Endothelial cell (in vitro differentiated cells): Measurements from ENCODE around the gene GLI2. TPM values are rescaled to one million over a fixed set of nuclear protein-coding genes. Genes with fewer than 3 reads are reported as not detected.

Experiments
- DNase-seq: peaks from one replicate; pipeline ENCODE4 v3.0.0; 2021; ENCODE audit warnings: low spot score
- H3K27ac Mint-ChIP-seq: one replicate; pipeline ENCODE4 v1.8.0; 2021; ENCODE audit warnings: mixed read lengths, inconsistent platforms; ENCODE audit not compliant: unreplicated experiment
- H3K27me3 Mint-ChIP-seq: one replicate; pipeline ENCODE4 v1.8.0; 2021; ENCODE audit warnings: mild to moderate bottlenecking, moderate library complexity, mixed read lengths, inconsistent platforms; ENCODE audit not compliant: unreplicated experiment
- H3K36me3 Mint-ChIP-seq: one replicate; pipeline ENCODE4 v1.8.0; 2021; ENCODE audit warnings: mild to moderate bottlenecking, low read depth, mixed read lengths, inconsistent platforms; ENCODE audit not compliant: unreplicated experiment
- H3K4me1 Mint-ChIP-seq: one replicate; pipeline ENCODE4 v1.8.0; 2021; ENCODE audit warnings: mild to moderate bottlenecking, mixed read lengths, inconsistent platforms; ENCODE audit not compliant: unreplicated experiment
- H3K4me3 Mint-ChIP-seq: one replicate; pipeline ENCODE4 v1.8.0; 2021; ENCODE audit warnings: mild to moderate bottlenecking, mixed read lengths, inconsistent platforms; ENCODE audit not compliant: unreplicated experiment
- H3K9me3 Mint-ChIP-seq: one replicate; pipeline ENCODE4 v1.8.0; 2021; ENCODE audit warnings: mixed read lengths, inconsistent platforms; ENCODE audit not compliant: unreplicated experiment
- total RNA-seq: library from RNA; stranded (reverse); fragmentation: NEBNext Ultra II Directional; extraction: Animal tissue kit (Norgen Biotek cat#: 25700); gene quantifications from one replicate; pipeline ENCODE4 v1.2.1, GENCODE V29; 2021; ENCODE audit not compliant: unreplicated experiment
- TF ChIP-seq, protein P1 (sequence below): fragments of 200-600 bp; sonication (generic); IDR thresholded peaks from one replicate; pipeline ENCODE4 v1.5.0; 2021; ENCODE audit warnings: antibody characterized with exemption; ENCODE audit not compliant: unreplicated experiment

The GLI2 gene
- total RNA-seq, 1 donor from 2014 or later: 1.2 TPM

DNA sequence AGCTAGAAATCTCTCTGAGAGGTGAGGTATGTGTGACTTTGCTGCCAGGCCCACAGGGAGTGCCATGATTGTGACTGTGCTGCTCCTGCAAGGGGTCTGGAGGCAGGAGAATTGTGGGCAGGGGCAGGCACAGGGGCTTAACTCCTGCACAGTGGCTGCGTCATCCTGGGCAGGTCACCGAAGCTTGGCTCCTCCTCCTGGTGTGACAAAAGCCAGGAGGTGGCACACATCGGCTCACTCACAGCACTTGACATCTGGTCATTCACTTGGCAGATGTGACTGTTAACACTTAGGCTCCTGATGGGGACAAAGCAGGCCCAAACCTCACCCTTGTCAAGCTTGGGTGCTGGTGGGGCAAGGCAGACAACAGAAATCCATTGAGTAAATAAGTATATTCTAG, 36.4 kb upstream of the GLI2 start:
- H3K27ac Mint-ChIP-seq: no peak overlapping the region
- no peaks in the 10 kb centered on the region for H3K9me3 Mint-ChIP-seq
- TF ChIP-seq, protein P1, sequence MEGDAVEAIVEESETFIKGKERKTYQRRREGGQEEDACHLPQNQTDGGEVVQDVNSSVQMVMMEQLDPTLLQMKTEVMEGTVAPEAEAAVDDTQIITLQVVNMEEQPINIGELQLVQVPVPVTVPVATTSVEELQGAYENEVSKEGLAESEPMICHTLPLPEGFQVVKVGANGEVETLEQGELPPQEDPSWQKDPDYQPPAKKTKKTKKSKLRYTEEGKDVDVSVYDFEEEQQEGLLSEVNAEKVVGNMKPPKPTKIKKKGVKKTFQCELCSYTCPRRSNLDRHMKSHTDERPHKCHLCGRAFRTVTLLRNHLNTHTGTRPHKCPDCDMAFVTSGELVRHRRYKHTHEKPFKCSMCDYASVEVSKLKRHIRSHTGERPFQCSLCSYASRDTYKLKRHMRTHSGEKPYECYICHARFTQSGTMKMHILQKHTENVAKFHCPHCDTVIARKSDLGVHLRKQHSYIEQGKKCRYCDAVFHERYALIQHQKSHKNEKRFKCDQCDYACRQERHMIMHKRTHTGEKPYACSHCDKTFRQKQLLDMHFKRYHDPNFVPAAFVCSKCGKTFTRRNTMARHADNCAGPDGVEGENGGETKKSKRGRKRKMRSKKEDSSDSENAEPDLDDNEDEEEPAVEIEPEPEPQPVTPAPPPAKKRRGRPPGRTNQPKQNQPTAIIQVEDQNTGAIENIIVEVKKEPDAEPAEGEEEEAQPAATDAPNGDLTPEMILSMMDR: no peak
- DNase-seq: no peak
- H3K4me3 Mint-ChIP-seq: no peak overlapping the region
- no peaks in the 10 kb centered on the region for H3K36me3 Mint-ChIP-seq
- peaks cover 5% of the 10 kb centered on the region for H3K27me3 Mint-ChIP-seq
- no peaks in the 10 kb centered on the region for H3K4me1 Mint-ChIP-seq

DNA sequence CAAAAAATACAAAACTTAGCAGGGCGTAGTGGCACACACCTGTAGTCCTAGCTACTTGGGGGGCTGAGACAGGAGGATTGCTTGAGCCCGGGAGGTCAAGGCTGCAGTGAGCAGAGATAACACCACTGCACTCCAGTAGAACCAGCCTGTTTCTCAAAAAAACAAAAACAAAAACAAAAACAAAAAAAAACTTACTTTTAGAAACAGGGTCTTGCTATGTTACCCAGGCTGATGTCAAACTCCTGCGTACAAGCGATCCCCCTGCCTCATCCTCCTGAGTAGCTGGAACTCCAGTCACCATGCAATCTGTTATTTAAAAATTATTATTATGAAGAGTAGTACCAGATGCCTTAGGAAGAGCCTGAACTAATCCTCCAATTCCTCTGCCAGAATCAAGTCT, 35.0 kb upstream of the GLI2 start:
- no peak for DNase-seq
- Mint-ChIP-seq H3K27ac (no peak overlapping the region), H3K4me3 (no peak overlapping the region), H3K4me1 (peaks cover 2% of the 10 kb centered on the region), H3K9me3 (no peaks in the 10 kb centered on the region), H3K36me3 (no peaks in the 10 kb centered on the region), H3K27me3 (peaks cover 5% of the 10 kb centered on the region)
- TF ChIP-seq, protein P1: no peak

DNA sequence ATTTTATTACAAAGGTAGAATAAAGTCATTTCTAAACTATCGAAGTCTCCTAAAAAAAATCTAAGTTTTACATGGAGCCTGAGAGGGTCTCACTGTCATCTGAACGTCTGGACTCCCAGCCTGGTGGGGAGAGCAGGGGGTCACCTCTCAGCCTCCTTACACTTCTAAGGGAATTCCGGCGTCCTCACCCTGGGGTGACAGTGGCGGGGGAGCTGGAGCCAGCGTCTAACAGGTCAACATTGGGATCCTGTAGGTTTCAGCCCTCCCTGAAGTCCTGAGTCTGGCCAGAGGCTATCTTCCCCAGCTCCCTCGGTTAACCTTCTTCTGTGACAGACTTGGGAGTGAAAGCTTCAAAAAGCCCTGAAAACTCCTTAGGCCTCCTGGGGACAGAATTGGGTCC, 34.6 kb upstream of the GLI2 start:
- Mint-ChIP-seq H3K27ac (no peak overlapping the region), H3K27me3 (peaks cover 5% of the 10 kb centered on the region), H3K4me3 (no peak overlapping the region), H3K36me3 (no peaks in the 10 kb centered on the region), H3K9me3 (no peaks in the 10 kb centered on the region), H3K4me1 (peaks cover 5% of the 10 kb centered on the region)
- TF ChIP-seq, protein P1: no peak
- no peak for DNase-seq

DNA sequence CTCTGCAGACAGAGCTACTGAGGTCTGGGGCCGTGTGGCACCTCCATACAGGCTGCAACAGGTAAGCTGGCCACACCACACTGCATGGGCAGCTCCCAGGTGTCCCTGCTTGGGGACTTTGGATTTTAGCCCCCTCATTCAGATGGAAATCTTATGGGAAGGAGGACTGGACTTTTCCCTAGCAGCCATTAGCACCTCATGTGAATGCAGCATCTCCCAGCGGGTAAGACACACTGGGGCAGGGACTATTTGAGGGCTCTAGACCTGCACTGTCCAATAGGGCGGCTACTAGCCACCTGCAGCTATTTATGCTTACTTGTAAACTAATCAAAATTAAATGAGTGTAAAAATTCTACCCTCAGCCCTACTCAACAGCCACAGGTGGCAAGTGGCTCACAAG, 34.2 kb upstream of the GLI2 start:
- no peaks in the 10 kb centered on the region for H3K9me3 Mint-ChIP-seq
- no peak for DNase-seq

DNA sequence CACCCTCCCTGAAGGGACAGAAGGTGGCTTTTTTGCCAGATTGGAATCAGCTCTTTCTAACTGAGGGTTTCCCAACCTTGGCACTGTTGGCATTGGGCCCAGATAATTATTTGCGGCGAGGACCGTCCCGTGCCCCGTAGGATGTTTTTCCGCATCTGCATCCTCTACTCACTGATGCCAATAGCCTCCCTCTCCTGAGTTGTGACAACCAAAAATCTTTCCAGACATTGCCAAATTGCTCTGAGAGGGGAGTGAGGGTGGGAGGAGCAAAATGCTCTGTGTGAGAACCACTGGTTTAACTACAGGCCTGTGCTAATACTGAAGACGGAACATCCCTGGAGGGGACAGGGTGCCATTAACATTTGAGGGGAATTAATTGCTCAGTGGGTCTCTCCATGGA, 33.6 kb upstream of the GLI2 start:
- TF ChIP-seq, protein P1: no peak
- peaks cover 11% of the 10 kb centered on the region for H3K4me1 Mint-ChIP-seq
- H3K27ac Mint-ChIP-seq: no peak overlapping the region
- no peaks in the 10 kb centered on the region for H3K36me3 Mint-ChIP-seq
- no peak for DNase-seq
- no peaks in the 10 kb centered on the region for H3K9me3 Mint-ChIP-seq
- H3K27me3 Mint-ChIP-seq: peaks cover 5% of the 10 kb centered on the region
- no peak overlapping the region for H3K4me3 Mint-ChIP-seq

More for the DNA sequence above, 34.2 kb upstream of the GLI2 start:
- Mint-ChIP-seq H3K4me3 (no peak overlapping the region), H3K27me3 (peaks cover 5% of the 10 kb centered on the region), H3K4me1 (peaks cover 8% of the 10 kb centered on the region), H3K36me3 (no peaks in the 10 kb centered on the region), H3K27ac (no peak overlapping the region)
- TF ChIP-seq, protein P1: no peak
